H9 (cell line): Measurements from ENCODE around the gene SIGLEC8. TPM values are rescaled to one million over a fixed set of nuclear protein-coding genes. Genes with fewer than 3 reads are reported as not detected.

Source experiments
- DNase-seq: peaks from one replicate; pipeline ENCODE4 v3.0.0-alpha.2; 2017
- H2AFZ ChIP-seq: one replicate; pipeline ENCODE4 v1.6.1; 2013; ENCODE audit warnings: mild to moderate bottlenecking, low read length, control low read depth, moderate library complexity
- H2AK5ac ChIP-seq: 2 replicates; pipeline ENCODE4 v1.6.1; 2013; ENCODE audit warnings: low read length, control low read depth, mixed read lengths; ENCODE audit not compliant: insufficient read length
- H2BK120ac ChIP-seq: one replicate; pipeline ENCODE4 v1.6.1; 2013; ENCODE audit warnings: low read depth, mild to moderate bottlenecking, low read length, control low read depth, inconsistent platforms; ENCODE audit not compliant: poor library complexity, severe bottlenecking
- H2BK12ac ChIP-seq: 2 replicates; pipeline ENCODE4 v1.6.1; 2013; ENCODE audit warnings: low read length, control low read depth, mixed read lengths, low read depth; ENCODE audit not compliant: insufficient read length
- H2BK15ac ChIP-seq: 2 replicates; pipeline ENCODE4 v1.6.1; 2013; ENCODE audit warnings: low read depth, low read length, control low read depth
- H2BK20ac ChIP-seq: one replicate; pipeline ENCODE4 v1.6.1; 2013; ENCODE audit warnings: low read depth, mild to moderate bottlenecking, low read length, control low read depth, inconsistent platforms; ENCODE audit not compliant: poor library complexity, severe bottlenecking
- H2BK5ac ChIP-seq: 2 replicates; pipeline ENCODE4 v1.6.1; 2013; ENCODE audit warnings: low read length, control low read depth, mixed read lengths; ENCODE audit not compliant: insufficient read length
- H3K14ac ChIP-seq: 2 replicates; pipeline ENCODE4 v1.6.1; 2013; ENCODE audit warnings: low read length, control low read depth; ENCODE audit not compliant: insufficient read depth
- H3K18ac ChIP-seq: 2 replicates; pipeline ENCODE4 v1.6.1; 2013; ENCODE audit warnings: low read depth, mild to moderate bottlenecking, mixed read lengths, low read length, control low read depth; ENCODE audit not compliant: insufficient read length
- H3K23ac ChIP-seq: 2 replicates; pipeline ENCODE4 v1.6.1; 2013; ENCODE audit warnings: low read length, control low read depth, mixed read lengths, low read depth; ENCODE audit not compliant: insufficient read length
- H3K23me2 ChIP-seq: 2 replicates; pipeline ENCODE4 v1.6.1; 2013; ENCODE audit warnings: low read depth, mild to moderate bottlenecking, mixed read lengths, low read length, control low read depth; ENCODE audit not compliant: insufficient read length, poor library complexity, severe bottlenecking
- H3K27ac ChIP-seq: 2 replicates; pipeline ENCODE4 v1.5.1; 2013; ENCODE audit warnings: low read length, control low read depth, mixed read lengths, low read depth; ENCODE audit not compliant: insufficient read length
- H3K27me3 ChIP-seq: 2 replicates; pipeline ENCODE4 v1.6.1; 2013; ENCODE audit warnings: low read length, control low read depth, inconsistent platforms; ENCODE audit not compliant: insufficient read depth
- H3K4ac ChIP-seq: 2 replicates; pipeline ENCODE4 v1.6.1; 2013; ENCODE audit warnings: low read depth, mild to moderate bottlenecking, control low read depth, inconsistent platforms, low read length, moderate library complexity
- H3K4me1 ChIP-seq: 2 replicates; pipeline ENCODE4 v1.6.1; 2013; ENCODE audit warnings: low read length, control low read depth, inconsistent platforms; ENCODE audit not compliant: insufficient read depth
- H3K4me2 ChIP-seq: 2 replicates; pipeline ENCODE4 v1.6.1; 2013; ENCODE audit warnings: low read length, control low read depth, mixed read lengths; ENCODE audit not compliant: insufficient read length, insufficient read depth
- H3K56ac ChIP-seq: 2 replicates; pipeline ENCODE4 v1.6.1; 2013; ENCODE audit warnings: low read depth, mild to moderate bottlenecking, mixed read lengths, low read length, control low read depth; ENCODE audit not compliant: insufficient read length
- H3K79me1 ChIP-seq: 2 replicates; pipeline ENCODE4 v1.6.1; 2013; ENCODE audit warnings: low read depth, mild to moderate bottlenecking, moderate library complexity, low read length, control low read depth, inconsistent platforms; ENCODE audit not compliant: insufficient read depth, poor library complexity, severe bottlenecking
- H3K79me2 ChIP-seq: 2 replicates; pipeline ENCODE4 v1.6.1; 2013; ENCODE audit warnings: low read length, control low read depth, inconsistent platforms; ENCODE audit not compliant: insufficient read depth
- H3K9ac ChIP-seq: 2 replicates; pipeline ENCODE4 v1.6.1; 2013; ENCODE audit warnings: low read length, control low read depth, mixed read lengths; ENCODE audit not compliant: insufficient read length; ENCODE audit errors: extremely low read depth
- H3K9me3 ChIP-seq: one replicate; pipeline ENCODE4 v1.6.1; 2013; ENCODE audit warnings: low read depth, low read length, inconsistent platforms; ENCODE audit not compliant: control insufficient read depth
- H3T11ph ChIP-seq: one replicate; pipeline ENCODE4 v1.6.1; 2013; ENCODE audit warnings: mild to moderate bottlenecking, low read length, control low read depth, inconsistent platforms
- H4K20me1 ChIP-seq: one replicate; pipeline ENCODE4 v1.6.1; 2013; ENCODE audit not compliant: control insufficient read depth, insufficient read length, insufficient read depth
- H4K5ac ChIP-seq: 2 replicates; pipeline ENCODE4 v1.6.1; 2013; ENCODE audit warnings: low read depth, mild to moderate bottlenecking, mixed read lengths, low read length, control low read depth; ENCODE audit not compliant: insufficient read length
- H4K8ac ChIP-seq: replicated peaks from 2 replicates; pipeline ENCODE4 v1.6.1; 2013; ENCODE audit warnings: low read length, control low read depth, mixed read lengths, low read depth; ENCODE audit not compliant: insufficient read length
- H4K91ac ChIP-seq: 2 replicates; pipeline ENCODE4 v1.6.1; 2013; ENCODE audit warnings: low read depth, mild to moderate bottlenecking, moderate library complexity, mixed read lengths, low read length, control low read depth; ENCODE audit not compliant: insufficient read length
- H3K27ac Mint-ChIP-seq, 3 experiments: 2 replicates in 2 of 3; 3 replicates in 1 of 3; pipeline ENCODE4 v1.8.0; 2020 to 2021; ENCODE audit warnings: mixed read lengths in 3 of 3, mild to moderate bottlenecking in 1 of 3, moderate library complexity in 1 of 3
- H3K27me3 Mint-ChIP-seq: 2 replicates; pipeline ENCODE4 v1.8.0; 2021; ENCODE audit warnings: low read depth, mild to moderate bottlenecking, moderate library complexity, mixed read lengths
- H3K36me3 Mint-ChIP-seq, 3 experiments: 2 replicates in 2 of 3; 3 replicates in 1 of 3; pipeline ENCODE4 v1.8.0; 2020 to 2021; ENCODE audit warnings: low read depth in 3 of 3, mixed read lengths in 3 of 3; ENCODE audit not compliant: insufficient read depth in 1 of 3
- H3K4me1 Mint-ChIP-seq, 2 experiments: 2 replicates each; pipeline ENCODE4 v1.8.0; 2020; ENCODE audit warnings: mixed read lengths in 2 of 2
- H3K4me3 Mint-ChIP-seq, 2 experiments: 2 replicates in 1 of 2; 3 replicates in 1 of 2; pipeline ENCODE4 v1.8.0; 2020 to 2021; ENCODE audit warnings: mild to moderate bottlenecking in 2 of 2, mixed read lengths in 2 of 2, moderate library complexity in 1 of 2
- H3K9me3 Mint-ChIP-seq, 2 experiments: 2 replicates in 1 of 2; 3 replicates in 1 of 2; pipeline ENCODE4 v1.8.0; 2020; ENCODE audit warnings: mild to moderate bottlenecking in 2 of 2, mixed read lengths in 2 of 2, moderate library complexity in 1 of 2
- WGBS: extraction: QIAGEN DNeasy Blood & Tissue Kit; methylation state at CpG from one replicate; pipeline ENCODE4 v1.1.7; 2013; ENCODE audit warnings: missing lambda C conversion rate, low lambda C conversion rate, mixed read lengths; ENCODE audit not compliant: insufficient read length; ENCODE audit errors: extremely low coverage; 5-methylcytosine and 5-hydroxymethylcytosine counted together
- total RNA-seq: library from RNA; stranded (reverse); gene quantifications from 2 replicates; pipeline ENCODE4 v1.2.1, GENCODE V29; 2021
- TF ChIP-seq, protein P1 (sequence below): fragments of 200-600 bp; sonication (generic); conservative IDR thresholded peaks from 3 replicates; pipeline ENCODE4 v1.8.0; 2021; ENCODE audit warnings: antibody characterized with exemption, mild to moderate bottlenecking

Gene SIGLEC8
- total RNA-seq, 1 experiment from 2014 or later: not detected

GRCh38 chr19:51468545-51468920 lies 10.3 kb upstream of the SIGLEC8 start:
- no peak overlapping the region for H3K4me2 ChIP-seq
- H2BK5ac ChIP-seq: no peak overlapping the region
- TF ChIP-seq, protein P1, sequence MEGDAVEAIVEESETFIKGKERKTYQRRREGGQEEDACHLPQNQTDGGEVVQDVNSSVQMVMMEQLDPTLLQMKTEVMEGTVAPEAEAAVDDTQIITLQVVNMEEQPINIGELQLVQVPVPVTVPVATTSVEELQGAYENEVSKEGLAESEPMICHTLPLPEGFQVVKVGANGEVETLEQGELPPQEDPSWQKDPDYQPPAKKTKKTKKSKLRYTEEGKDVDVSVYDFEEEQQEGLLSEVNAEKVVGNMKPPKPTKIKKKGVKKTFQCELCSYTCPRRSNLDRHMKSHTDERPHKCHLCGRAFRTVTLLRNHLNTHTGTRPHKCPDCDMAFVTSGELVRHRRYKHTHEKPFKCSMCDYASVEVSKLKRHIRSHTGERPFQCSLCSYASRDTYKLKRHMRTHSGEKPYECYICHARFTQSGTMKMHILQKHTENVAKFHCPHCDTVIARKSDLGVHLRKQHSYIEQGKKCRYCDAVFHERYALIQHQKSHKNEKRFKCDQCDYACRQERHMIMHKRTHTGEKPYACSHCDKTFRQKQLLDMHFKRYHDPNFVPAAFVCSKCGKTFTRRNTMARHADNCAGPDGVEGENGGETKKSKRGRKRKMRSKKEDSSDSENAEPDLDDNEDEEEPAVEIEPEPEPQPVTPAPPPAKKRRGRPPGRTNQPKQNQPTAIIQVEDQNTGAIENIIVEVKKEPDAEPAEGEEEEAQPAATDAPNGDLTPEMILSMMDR: no peak
- no peak overlapping the region for H2AFZ ChIP-seq
- no peak overlapping the region for H2BK20ac ChIP-seq
- H2BK15ac ChIP-seq: no peak overlapping the region
- H3K23me2 ChIP-seq: no peaks in the 10 kb centered on the region
- no peaks in the 10 kb centered on the region for H3K36me3 Mint-ChIP-seq
- H3K27me3 ChIP-seq: no peaks in the 10 kb centered on the region
- H3K9me3 Mint-ChIP-seq: peaks cover 0 to 81% of the 10 kb centered on the region in 2 experiments; a peak in 2 of 5 replicates
- H4K91ac ChIP-seq: no peak overlapping the region
- H3K4me1 ChIP-seq: no peaks in the 10 kb centered on the region
- H3K4me1 Mint-ChIP-seq: peaks cover 0 to 3% of the 10 kb centered on the region in 2 experiments; a peak in 1 of 4 replicates
- no peak for DNase-seq
- H3K79me2 ChIP-seq: no peaks in the 10 kb centered on the region
- no peak overlapping the region for H4K8ac ChIP-seq
- H3T11ph ChIP-seq: no peak overlapping the region
- no peak overlapping the region for H2BK12ac ChIP-seq
- H3K27ac Mint-ChIP-seq: no peak overlapping the region; a peak in 1 of 7 replicates
- H3K18ac ChIP-seq: no peak overlapping the region
- H3K79me1 ChIP-seq: no peaks in the 10 kb centered on the region
- no peak overlapping the region for H3K4ac ChIP-seq
- no peak overlapping the region for H3K9ac ChIP-seq
- no peak overlapping the region for H4K5ac ChIP-seq
- H3K27ac ChIP-seq: no peak overlapping the region
- H2AK5ac ChIP-seq: no peak overlapping the region
- no peak overlapping the region for H3K14ac ChIP-seq
- WGBS: no CpG with 5 or more reads among the region's 2 CpGs
- peaks cover 61% of the 10 kb centered on the region for H3K27me3 Mint-ChIP-seq
- H4K20me1 ChIP-seq: no peaks in the 10 kb centered on the region
- no peak overlapping the region for H3K4me3 Mint-ChIP-seq
- H3K23ac ChIP-seq: no peak overlapping the region
- no peak overlapping the region for H3K56ac ChIP-seq
- no peaks in the 10 kb centered on the region for H3K9me3 ChIP-seq
- no peak overlapping the region for H2BK120ac ChIP-seq
